GM10266 (cell line): ENCODE measurements around the gene P4HA1.

Experiments
- DNase-seq: peaks from one replicate; pipeline ENCODE4 v3.0.0; 2012; ENCODE audit errors: extremely low spot score
- TF ChIP-seq, protein P1 (sequence below): IDR thresholded peaks from 2 replicates; pipeline ENCODE4 v1.5.1; 2012; ENCODE audit warnings: mild to moderate bottlenecking, low read depth; ENCODE audit not compliant: control insufficient read depth, insufficient read depth; ENCODE audit errors: missing control alignments

P4HA1 gene

GRCh38 chr10:73094986-73095480, 1.6 kb downstream of the P4HA1 start:
- TF ChIP-seq, protein P1, sequence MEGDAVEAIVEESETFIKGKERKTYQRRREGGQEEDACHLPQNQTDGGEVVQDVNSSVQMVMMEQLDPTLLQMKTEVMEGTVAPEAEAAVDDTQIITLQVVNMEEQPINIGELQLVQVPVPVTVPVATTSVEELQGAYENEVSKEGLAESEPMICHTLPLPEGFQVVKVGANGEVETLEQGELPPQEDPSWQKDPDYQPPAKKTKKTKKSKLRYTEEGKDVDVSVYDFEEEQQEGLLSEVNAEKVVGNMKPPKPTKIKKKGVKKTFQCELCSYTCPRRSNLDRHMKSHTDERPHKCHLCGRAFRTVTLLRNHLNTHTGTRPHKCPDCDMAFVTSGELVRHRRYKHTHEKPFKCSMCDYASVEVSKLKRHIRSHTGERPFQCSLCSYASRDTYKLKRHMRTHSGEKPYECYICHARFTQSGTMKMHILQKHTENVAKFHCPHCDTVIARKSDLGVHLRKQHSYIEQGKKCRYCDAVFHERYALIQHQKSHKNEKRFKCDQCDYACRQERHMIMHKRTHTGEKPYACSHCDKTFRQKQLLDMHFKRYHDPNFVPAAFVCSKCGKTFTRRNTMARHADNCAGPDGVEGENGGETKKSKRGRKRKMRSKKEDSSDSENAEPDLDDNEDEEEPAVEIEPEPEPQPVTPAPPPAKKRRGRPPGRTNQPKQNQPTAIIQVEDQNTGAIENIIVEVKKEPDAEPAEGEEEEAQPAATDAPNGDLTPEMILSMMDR, result no peak
- no peak for DNase-seq

DNA sequence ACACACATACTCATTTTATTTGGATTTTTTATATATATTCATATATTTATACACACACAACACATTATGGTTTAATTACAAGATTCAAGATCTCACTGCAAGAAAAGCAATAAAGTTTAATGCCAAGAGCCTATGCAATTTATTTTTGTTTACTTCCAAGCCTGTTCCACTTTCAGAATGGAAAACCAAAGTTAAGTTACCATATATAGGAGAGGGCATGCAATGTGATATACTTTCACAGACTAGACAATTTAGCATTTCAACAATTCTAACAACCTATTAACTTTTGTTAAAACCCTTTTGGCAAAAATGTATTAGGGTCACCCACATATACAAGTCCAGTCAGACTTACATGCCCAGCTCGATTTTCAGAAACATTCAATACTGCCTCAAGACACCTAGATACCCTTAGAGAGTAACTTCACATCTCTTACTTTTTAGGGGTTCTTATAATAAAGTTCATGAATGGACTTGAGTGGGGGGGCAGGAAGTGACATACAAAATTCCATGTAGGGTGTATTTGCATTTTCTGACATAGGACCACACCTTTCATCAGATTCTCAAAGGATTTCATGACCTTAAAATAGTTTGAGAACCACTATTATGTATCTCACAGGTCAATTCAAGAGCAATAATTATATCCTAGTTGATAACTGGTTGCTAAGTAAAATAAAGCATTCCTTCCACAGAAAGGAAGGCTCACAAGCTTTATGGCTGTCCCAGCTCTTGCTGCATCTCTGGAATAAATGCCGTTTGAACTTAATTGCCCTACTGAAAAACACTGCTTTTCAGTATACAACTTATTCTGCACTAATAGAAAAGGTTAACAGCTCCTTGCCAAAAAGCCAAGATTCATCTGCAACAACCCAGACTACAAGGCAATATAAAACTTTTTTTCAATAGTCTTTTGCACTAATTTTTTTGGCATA, 2.5 kb downstream of the P4HA1 start:
- TF ChIP-seq, protein P1, result no peak
- DNase-seq, result no peak

DNA sequence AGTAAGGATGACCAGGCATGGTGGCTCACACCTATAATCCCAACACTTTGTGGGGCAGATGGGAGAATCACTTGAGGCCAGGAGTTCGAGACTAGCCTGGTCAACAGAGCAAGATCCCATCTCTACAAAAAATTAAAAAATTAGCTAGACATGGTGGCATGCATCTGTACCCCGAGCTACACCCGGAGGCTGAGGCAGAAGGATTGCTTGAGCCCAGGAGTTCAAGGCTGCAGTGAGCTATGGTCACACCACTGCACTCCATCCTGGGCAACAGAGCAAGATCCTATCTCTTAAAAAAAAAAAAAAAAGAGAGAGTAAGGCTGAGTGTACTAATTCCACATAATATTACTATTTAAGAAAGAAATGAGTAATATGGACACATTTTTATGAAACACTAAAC, 3.8 kb downstream of the P4HA1 start:
- no peak for DNase-seq
- TF ChIP-seq, protein P1, result no peak

DNA sequence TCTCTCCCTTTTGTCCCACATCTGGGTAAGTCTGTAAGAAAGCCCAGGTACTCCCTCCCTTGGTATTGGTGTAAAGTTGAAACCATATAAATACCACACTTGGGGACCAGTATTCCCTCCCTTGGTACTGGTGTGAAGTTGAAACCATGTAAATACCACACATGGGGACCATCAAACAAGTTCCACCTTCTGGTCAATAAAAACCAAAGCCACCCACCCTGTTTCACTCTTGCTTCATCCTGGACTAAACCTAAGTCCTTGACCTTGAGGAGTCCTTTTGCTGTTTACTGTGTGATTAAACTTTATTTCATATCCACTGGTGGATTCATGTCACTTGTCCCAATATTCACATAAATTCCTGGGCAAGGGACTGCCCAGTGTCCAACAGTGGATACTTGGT, 8.4 kb downstream of the P4HA1 start:
- no peak for DNase-seq
- TF ChIP-seq, protein P1, result no peak

DNA sequence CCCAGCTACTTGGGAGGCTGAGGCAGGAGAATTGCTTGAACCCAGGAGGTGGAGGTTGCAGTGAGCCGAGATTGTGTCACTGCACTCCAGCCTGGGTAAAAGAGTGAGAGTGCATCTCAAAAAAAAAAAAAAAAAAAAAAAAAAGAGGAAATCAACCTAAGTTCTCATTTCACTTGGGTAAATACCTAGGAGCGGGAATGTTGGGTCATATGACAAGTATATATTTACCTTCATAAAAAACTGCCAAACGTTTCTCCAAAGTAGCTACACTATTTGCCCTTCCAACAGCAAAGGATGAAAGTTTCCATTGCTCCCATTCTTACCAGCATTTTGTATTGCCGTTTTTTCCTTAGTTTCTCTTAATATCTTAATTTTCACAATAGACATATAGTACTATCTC, 9.8 kb downstream of the P4HA1 start:
- no peak for DNase-seq
- TF ChIP-seq, protein P1, result no peak

DNA sequence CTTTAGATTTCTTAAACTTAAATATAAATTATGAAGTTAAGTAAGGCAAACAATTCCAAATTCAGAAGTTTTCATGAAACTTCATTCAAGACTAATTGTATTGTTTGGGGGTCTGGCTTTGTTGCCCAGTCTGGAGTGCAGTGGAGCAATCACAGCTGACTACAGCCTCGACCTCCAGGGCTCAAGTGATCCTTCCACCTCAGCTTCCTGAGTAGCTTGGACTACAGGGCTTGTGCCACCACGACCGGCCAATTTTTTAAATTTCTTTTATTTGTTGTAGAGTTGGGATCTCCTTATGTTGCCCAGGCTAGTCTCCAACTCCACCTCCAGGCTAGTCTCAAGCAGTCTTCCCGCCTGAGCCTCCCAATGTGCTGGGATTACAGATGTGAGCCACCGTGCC, 12.5 kb downstream of the P4HA1 start:
- no peak for DNase-seq
- TF ChIP-seq, protein P1, result no peak

GRCh38 chr10:73083221-73083620, 13.4 kb downstream of the P4HA1 start:
- TF ChIP-seq, protein P1, result no peak
- DNase-seq, result no peak
